Measurements from ENCODE around the gene LKAAEAR1. TPM values are rescaled to one million over a fixed set of nuclear protein-coding genes. Genes with fewer than 3 reads are reported as not detected.

LKAAEAR1 gene
- total and polyA plus RNA-seq, 2 of the 13 experiments (the other 11 are each of a cell fraction or from before 2014, with no cell fraction given), result not detected

GRCh38 chr20:64064145-64064698 is 20.0 kb downstream of the LKAAEAR1 start (continued):
- TF ChIP-seq TP53 (CRISPR knock-in tag; conservative IDR thresholded peaks at IDR 0.05), result no peak
- no peak for TF ChIP-seq TMF1 (CRISPR knock-in tag; IDR thresholded peaks at IDR 0.05; ENCODE audit: low read depth)
- TF ChIP-seq KLF13 (CRISPR knock-in tag; IDR thresholded peaks at IDR 0.05), result no peak
- no peak for TF ChIP-seq U2AF2 (IDR thresholded peaks at IDR 0.05; ENCODE audit: low read depth, low read length)
- TF ChIP-seq ZNF691 (CRISPR knock-in tag; IDR thresholded peaks at IDR 0.05; ENCODE audit: borderline replicate concordance, low read depth), result no peak
- no peak for TF ChIP-seq ARID5B (CRISPR knock-in tag; IDR thresholded peaks at IDR 0.05)
- TF ChIP-seq LBX2 (CRISPR knock-in tag; IDR thresholded peaks at IDR 0.05; ENCODE audit: borderline replicate concordance), result no peak
- no peak for TF ChIP-seq ZNF484 (CRISPR knock-in tag; IDR thresholded peaks at IDR 0.05; ENCODE audit: borderline replicate concordance, low read depth)
- TF ChIP-seq TBP (CRISPR knock-in tag; IDR thresholded peaks at IDR 0.05), result no peak
- TF ChIP-seq ZFY (CRISPR knock-in tag; IDR thresholded peaks at IDR 0.05), result no peak
- no peak for TF ChIP-seq ZNF276 (CRISPR knock-in tag; IDR thresholded peaks at IDR 0.05; ENCODE audit: low read depth)
- TF ChIP-seq ARHGAP35 (CRISPR knock-in tag; IDR thresholded peaks at IDR 0.05; ENCODE audit: borderline replicate concordance), result no peak
- TF ChIP-seq KIAA2018 (CRISPR knock-in tag; IDR thresholded peaks at IDR 0.05; ENCODE audit: borderline replicate concordance), result 0 out of 2 replicates have a peak, but pooled peaks have one; percentile 53

Data from HepG2 (cell line).